A549 (cell line): ENCODE measurements around the gene TAF4. TPM values are rescaled to one million over a fixed set of nuclear protein-coding genes. Genes with fewer than 3 reads are reported as not detected.

Experiments used
- ATAC-seq, 2 experiments: fragments of 200-7000 bp in 1 of 2; fragments of >200 bp in 1 of 2; cut with Nextera tagmentation in 1 of 2; cut with Tn5 transposase in 1 of 2; 3 replicates each; pipeline versions ENCODE4 v1.8.0 to v1.9.1; 2018 to 2020; ENCODE audit warnings: mild to moderate bottlenecking in 1 of 2, moderate library complexity in 1 of 2
- CTCF ChIA-PET: fragments of 300-600 bp; sonication (Branson Sonifier 250); formaldehyde crosslinking; extraction: SDS; loops from one replicate; lab custom pipeline; 2021; ENCODE audit warnings: antibody characterized with exemption, inconsistent platforms; lab: Yijun Ruan, JAX
- POLR2A ChIA-PET: fragments of 350-600 bp; formaldehyde crosslinking; extraction: SDS; loops from one replicate; lab custom pipeline; 2021; ENCODE audit warnings: antibody characterized with exemption, inconsistent platforms; lab: Yijun Ruan, JAX
- DNase-seq, 2 experiments: peaks; one replicate each; pipeline versions ENCODE4 v3.0.0 to v3.0.0-alpha.2; 2011 to 2016; ENCODE audit warnings: low read depth in 1 of 2, low spot score in 1 of 2
- FAIRE-seq: peaks from 2 replicates; lab custom pipeline; 2011; peaks lifted over from hg19 to GRCh38; lab: Jason Lieb, UNC
- H3K27ac ChIP-seq, 2 experiments: fragments of >200 bp; sonication (Bioruptor Twin); formaldehyde crosslinking; 3 replicates each; pipeline ENCODE4 v1.5.1; 2016 to 2017
- H3K4me1 ChIP-seq: fragments of >200 bp; sonication (Bioruptor Twin); formaldehyde crosslinking; 3 replicates; pipeline ENCODE4 v1.6.1; 2016
- H3K4me2 ChIP-seq: fragments of >200 bp; sonication (Bioruptor Twin); formaldehyde crosslinking; 3 replicates; pipeline ENCODE4 v1.6.1; 2016
- H3K4me3 ChIP-seq: fragments of >200 bp; sonication (Bioruptor Twin); formaldehyde crosslinking; 3 replicates; pipeline ENCODE4 v1.5.1; 2016
- H3K9me3 ChIP-seq: fragments of >200 bp; sonication (Bioruptor Twin); formaldehyde crosslinking; 3 replicates; pipeline ENCODE4 v1.6.1; 2016
- ATOH8 ChIP-seq: fragments of 250-450 bp; sonication (Bioruptor Pico); IDR thresholded peaks from 2 replicates; pipeline ENCODE4 v1.5.0; 2020; ENCODE audit warnings: low read depth, mild to moderate bottlenecking, moderate library complexity
- CBX2 ChIP-seq: fragments of 200-600 bp; sonication (generic); IDR thresholded peaks from 2 replicates; pipeline ENCODE4 v1.6.1; 2016; ENCODE audit warnings: low read depth, mild to moderate bottlenecking, borderline replicate concordance
- CBX8 ChIP-seq: fragments of 200-600 bp; sonication (generic); IDR thresholded peaks from 2 replicates; pipeline ENCODE4 v1.6.1; 2016
- EHF ChIP-seq: fragments of 250-450 bp; sonication (Bioruptor Pico); IDR thresholded peaks from 2 replicates; pipeline ENCODE4 v1.5.0; 2020; ENCODE audit warnings: mild to moderate bottlenecking
- FOSL2 ChIP-seq, 2 experiments: fragments of 450-650 bp in 1 of 2; fragments of >200 bp in 1 of 2; sonication (Bioruptor Twin) in 1 of 2; formaldehyde crosslinking; IDR thresholded peaks; 2 replicates each; pipeline versions ENCODE4 v1.5.0 to v1.6.1; 2016 to 2020; ENCODE audit warnings: mild to moderate bottlenecking in 1 of 2, moderate library complexity in 1 of 2
- GATA3 ChIP-seq: IDR thresholded peaks from 2 replicates; pipeline ENCODE4 v1.6.1; 2012; ENCODE audit warnings: borderline replicate concordance
- HEYL ChIP-seq: fragments of 250-450 bp; sonication (Bioruptor Pico); IDR thresholded peaks from 2 replicates; pipeline ENCODE4 v1.8.0; 2021; ENCODE audit warnings: mild to moderate bottlenecking, moderate library complexity
- KDM1A ChIP-seq: fragments of 200-600 bp; sonication (generic); IDR thresholded peaks from 2 replicates; pipeline ENCODE4 v1.6.1; 2016; ENCODE audit warnings: low read depth, mild to moderate bottlenecking
- MAFK ChIP-seq: fragments of 450-650 bp; IDR thresholded peaks from 2 replicates; pipeline ENCODE4 v1.6.1; 2014; ENCODE audit not compliant: partially characterized antibody
- NFE2L2 ChIP-seq: fragments of 150-350 bp; conservative IDR thresholded peaks from 2 replicates; pipeline ENCODE4 v1.6.1; 2014; ENCODE audit warnings: low read length
- NR3C1 ChIP-seq: fragments of >200 bp; sonication (Bioruptor Twin); formaldehyde crosslinking; IDR thresholded peaks from 3 replicates; pipeline ENCODE4 v1.6.1; 2017
- POLR2A ChIP-seq: IDR thresholded peaks from 2 replicates; pipeline ENCODE4 v1.6.1; 2012; ENCODE audit warnings: mild to moderate bottlenecking, low read length
- POLR2AphosphoS2 ChIP-seq: conservative IDR thresholded peaks from 2 replicates; pipeline ENCODE4 v1.6.1; 2012; ENCODE audit warnings: low read length, improper control_type of control experiment, inconsistent platforms
- RAD21 ChIP-seq, 2 experiments: fragments of >200 bp in 1 of 2; sonication (Bioruptor Twin) in 1 of 2; formaldehyde crosslinking in 1 of 2; IDR thresholded peaks in 1 of 2; conservative IDR thresholded peaks in 1 of 2; 2 replicates in 1 of 2; 3 replicates in 1 of 2; pipeline ENCODE4 v1.6.1; 2012 to 2018; ENCODE audit warnings: inconsistent platforms in 1 of 2
- RARB ChIP-seq: fragments of 250-450 bp; sonication (Bioruptor Pico); IDR thresholded peaks from 2 replicates; pipeline ENCODE4 v1.8.0; 2021; ENCODE audit warnings: mild to moderate bottlenecking, moderate library complexity
- RCOR1 ChIP-seq: fragments of 150-350 bp; IDR thresholded peaks from 2 replicates; pipeline ENCODE4 v1.6.1; 2014; ENCODE audit warnings: antibody characterized with exemption, low read length, low read depth
- RNF2 ChIP-seq: fragments of 200-600 bp; sonication (generic); IDR thresholded peaks from 2 replicates; pipeline ENCODE4 v1.6.1; 2016; ENCODE audit warnings: low read depth, mild to moderate bottlenecking, antibody characterized with exemption, moderate library complexity, borderline replicate concordance
- TFCP2L1 ChIP-seq: fragments of 250-450 bp; sonication (Bioruptor Pico); IDR thresholded peaks from 2 replicates; pipeline ENCODE4 v1.5.0; 2021; ENCODE audit warnings: mild to moderate bottlenecking
- ZC3H11A ChIP-seq: fragments of 450-650 bp; IDR thresholded peaks from 2 replicates; pipeline ENCODE4 v1.6.1; 2014; ENCODE audit warnings: antibody characterized with exemption, mild to moderate bottlenecking
- ZNF302 ChIP-seq: fragments of 250-450 bp; sonication (Bioruptor Pico); IDR thresholded peaks from 2 replicates; pipeline ENCODE4 v1.9.0; 2021; ENCODE audit warnings: inconsistent platforms, mild to moderate bottlenecking, moderate library complexity
- ZSCAN20 ChIP-seq: fragments of 250-450 bp; sonication (Bioruptor Pico); IDR thresholded peaks from 2 replicates; pipeline ENCODE4 v1.8.0; 2022; ENCODE audit warnings: mild to moderate bottlenecking, moderate library complexity
- WGBS: methylation state at CpG from one replicate; pipeline ENCODE4 v1.1.6; 2017; ENCODE audit errors: missing lambda C conversion rate; 5-methylcytosine and 5-hydroxymethylcytosine counted together
- polyA plus RNA-seq, 4 experiments: library from polyadenylated mRNA; depleted of rRNA in 3 of 4; stranded (reverse); fragments of >200 nt; fragmentation: RNase III in 1 of 4; extraction: RNeasy Plus Mini Kit Qiagen cat#74134 plus additional on column Dnase treatment in 1 of 4; gene quantifications; 2 replicates in 3 of 4; 3 replicates in 1 of 4; pipeline ENCODE4 v1.2.3, GENCODE V29; 2011 to 2017
- TF ChIP-seq, protein P1 (sequence below): fragments of 450-650 bp; IDR thresholded peaks from 2 replicates; pipeline ENCODE4 v1.6.1; 2014; ENCODE audit warnings: antibody characterized with exemption
- TF ChIP-seq, protein P2 (sequence below): fragments of 150-350 bp; IDR thresholded peaks from 2 replicates; pipeline ENCODE4 v1.6.1; 2014; ENCODE audit warnings: low read depth, mild to moderate bottlenecking, low read length

TAF4 gene
- polyA plus RNA-seq, 2 of the 4 experiments (the other 2 are of a cell fraction) = 6.1 to 11.0 TPM

DNA sequence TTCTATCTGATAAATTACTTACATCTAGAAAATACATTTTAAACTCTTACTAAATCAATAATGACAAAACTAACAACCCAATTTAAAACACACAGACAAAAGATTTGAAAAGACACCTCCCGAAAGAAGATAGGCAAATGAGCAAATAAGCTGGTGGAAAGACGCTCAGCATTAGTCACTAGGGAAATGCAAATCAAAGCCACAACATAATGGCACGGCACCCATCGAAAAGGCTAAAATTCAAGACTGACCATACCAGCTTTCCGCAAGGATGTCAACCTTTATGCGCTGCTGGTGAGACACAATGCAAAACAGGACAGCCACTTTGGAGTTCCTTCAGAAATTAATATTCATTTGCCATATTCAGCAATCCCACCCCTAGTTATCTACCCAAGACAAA is 25.9 kb downstream of the TAF4 start:
- FAIRE-seq (no peak), ATAC-seq (no peak), DNase-seq (no peak)
- Histone ChIP-seq H3K9me3 (peaks cover 7% of the 10 kb centered on the region; the same call in 1 of the 3 replicates), H3K4me2 (no peak overlapping the region), H3K4me3 (no peak overlapping the region), H3K4me1 (peaks cover 10% of the 10 kb centered on the region; the same call in 2 of the 3 replicates), H3K27ac (no peak overlapping the region)
- 93% methylated on average over 6 of the region's 6 CpGs for WGBS
- no peak for TF ChIP-seq ATOH8 (CRISPR knock-in tag)
- CTCF ChIA-PET = interaction anchor here (2.5 kb wide), 1 partner anchor 29 kb away, joined by 11 read pairs; no protein-coding TSS in a partner anchor
- POLR2A ChIA-PET = no interaction called here

GRCh38 chr20:62032609-62033368 is 32.9 kb downstream of the TAF4 start:
- POLR2A ChIA-PET = no interaction called here
- no peak overlapping the region for H3K4me3 ChIP-seq
- no peaks in the 10 kb centered on the region for H3K4me1 ChIP-seq
- TF ChIP-seq RNF2 (no peak), POLR2A (no peak), TFCP2L1 (CRISPR knock-in tag) (no peak), FOSL2 (IDR thresholded peaks at IDR 0.05) (no peak), FOSL2 (CRISPR knock-in tag; IDR thresholded peaks at IDR 0.05) (no peak), HEYL (CRISPR knock-in tag) (no peak), RARB (CRISPR knock-in tag) (no peak), ZSCAN20 (CRISPR knock-in tag) (no peak), ZNF302 (no peak), MAFK (no peak), RAD21 (conservative IDR thresholded peaks at IDR 0.05 in 1 of 2, IDR thresholded peaks at IDR 0.05 in 1 of 2) (no peak), POLR2AphosphoS2 (no peak)
- TF ChIP-seq, protein P1, sequence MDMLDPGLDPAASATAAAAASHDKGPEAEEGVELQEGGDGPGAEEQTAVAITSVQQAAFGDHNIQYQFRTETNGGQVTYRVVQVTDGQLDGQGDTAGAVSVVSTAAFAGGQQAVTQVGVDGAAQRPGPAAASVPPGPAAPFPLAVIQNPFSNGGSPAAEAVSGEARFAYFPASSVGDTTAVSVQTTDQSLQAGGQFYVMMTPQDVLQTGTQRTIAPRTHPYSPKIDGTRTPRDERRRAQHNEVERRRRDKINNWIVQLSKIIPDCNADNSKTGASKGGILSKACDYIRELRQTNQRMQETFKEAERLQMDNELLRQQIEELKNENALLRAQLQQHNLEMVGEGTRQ = no peak
- no peak for DNase-seq
- CTCF ChIA-PET = interaction anchor here (1.1 to 1.3 kb wide), 2 partner anchors 22 to 103 kb away, joined by 3 read pairs; no protein-coding TSS in a partner anchor
- no peak overlapping the region for H3K27ac ChIP-seq
- no peak overlapping the region for H3K4me2 ChIP-seq
- 95% methylated on average over 13 of the region's 13 CpGs for WGBS
- FAIRE-seq = no peak
- peaks cover 7% of the 10 kb centered on the region; the same call in 1 of the 3 replicates for H3K9me3 ChIP-seq
- no peak for ATAC-seq

- no peak overlapping the region for H3K27ac ChIP-seq
- ChIA-PET POLR2A (no interaction called here), CTCF (interaction anchor here (0.9 to 1.3 kb wide), 2 partner anchors 20 to 36 kb away, joined by 3 read pairs; no protein-coding TSS in a partner anchor)
- 89% methylated on average over 15 of the region's 15 CpGs for WGBS
- H3K9me3 ChIP-seq = peaks cover 2% of the 10 kb centered on the region; the same call in 1 of the 3 replicates
- ATAC-seq = no peak
- no peak overlapping the region for H3K4me3 ChIP-seq
- no peak for DNase-seq
- H3K4me2 ChIP-seq = no peak overlapping the region
- TF ChIP-seq MAFK (no peak), ZC3H11A (no peak), RCOR1 (no peak), GATA3 (no peak), CBX8 (no peak), NFE2L2 (no peak), RNF2 (no peak), CBX2 (no peak), NR3C1 (no peak), EHF (no peak), KDM1A (no peak), ATOH8 (CRISPR knock-in tag) (no peak)
- TF ChIP-seq, protein P2, sequence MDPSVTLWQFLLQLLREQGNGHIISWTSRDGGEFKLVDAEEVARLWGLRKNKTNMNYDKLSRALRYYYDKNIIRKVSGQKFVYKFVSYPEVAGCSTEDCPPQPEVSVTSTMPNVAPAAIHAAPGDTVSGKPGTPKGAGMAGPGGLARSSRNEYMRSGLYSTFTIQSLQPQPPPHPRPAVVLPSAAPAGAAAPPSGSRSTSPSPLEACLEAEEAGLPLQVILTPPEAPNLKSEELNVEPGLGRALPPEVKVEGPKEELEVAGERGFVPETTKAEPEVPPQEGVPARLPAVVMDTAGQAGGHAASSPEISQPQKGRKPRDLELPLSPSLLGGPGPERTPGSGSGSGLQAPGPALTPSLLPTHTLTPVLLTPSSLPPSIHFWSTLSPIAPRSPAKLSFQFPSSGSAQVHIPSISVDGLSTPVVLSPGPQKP = no peak
- no peak for FAIRE-seq
- no peaks in the 10 kb centered on the region for H3K4me1 ChIP-seq
Measured at GRCh38 chr20:62031462-62032092, 34.1 kb downstream of the TAF4 start.
